ENCODE results near the gene SRBD1.

The SRBD1 gene

GRCh38 chr2:45441571-45441970, 169.5 kb downstream of the SRBD1 start:
- TF ChIP-seq, protein P1, sequence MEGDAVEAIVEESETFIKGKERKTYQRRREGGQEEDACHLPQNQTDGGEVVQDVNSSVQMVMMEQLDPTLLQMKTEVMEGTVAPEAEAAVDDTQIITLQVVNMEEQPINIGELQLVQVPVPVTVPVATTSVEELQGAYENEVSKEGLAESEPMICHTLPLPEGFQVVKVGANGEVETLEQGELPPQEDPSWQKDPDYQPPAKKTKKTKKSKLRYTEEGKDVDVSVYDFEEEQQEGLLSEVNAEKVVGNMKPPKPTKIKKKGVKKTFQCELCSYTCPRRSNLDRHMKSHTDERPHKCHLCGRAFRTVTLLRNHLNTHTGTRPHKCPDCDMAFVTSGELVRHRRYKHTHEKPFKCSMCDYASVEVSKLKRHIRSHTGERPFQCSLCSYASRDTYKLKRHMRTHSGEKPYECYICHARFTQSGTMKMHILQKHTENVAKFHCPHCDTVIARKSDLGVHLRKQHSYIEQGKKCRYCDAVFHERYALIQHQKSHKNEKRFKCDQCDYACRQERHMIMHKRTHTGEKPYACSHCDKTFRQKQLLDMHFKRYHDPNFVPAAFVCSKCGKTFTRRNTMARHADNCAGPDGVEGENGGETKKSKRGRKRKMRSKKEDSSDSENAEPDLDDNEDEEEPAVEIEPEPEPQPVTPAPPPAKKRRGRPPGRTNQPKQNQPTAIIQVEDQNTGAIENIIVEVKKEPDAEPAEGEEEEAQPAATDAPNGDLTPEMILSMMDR (IDR thresholded peaks at IDR 0.05; ENCODE audit: insufficient read depth, low read depth, low read length, missing control alignments): no peak
- no peak for DNase-seq (ENCODE audit: low read depth)
- H3K4me3 ChIP-seq (ENCODE audit: low read depth, low read length): no peak overlapping the region

GRCh38 chr2:45439788-45440773, 171.0 kb downstream of the SRBD1 start:
- DNase-seq (ENCODE audit: low read depth): peak; percentile 27
- TF ChIP-seq, protein P1 (IDR thresholded peaks at IDR 0.05; ENCODE audit: insufficient read depth, low read depth, low read length, missing control alignments): no peak
- H3K4me3 ChIP-seq (ENCODE audit: low read depth, low read length): no peak overlapping the region

DNA sequence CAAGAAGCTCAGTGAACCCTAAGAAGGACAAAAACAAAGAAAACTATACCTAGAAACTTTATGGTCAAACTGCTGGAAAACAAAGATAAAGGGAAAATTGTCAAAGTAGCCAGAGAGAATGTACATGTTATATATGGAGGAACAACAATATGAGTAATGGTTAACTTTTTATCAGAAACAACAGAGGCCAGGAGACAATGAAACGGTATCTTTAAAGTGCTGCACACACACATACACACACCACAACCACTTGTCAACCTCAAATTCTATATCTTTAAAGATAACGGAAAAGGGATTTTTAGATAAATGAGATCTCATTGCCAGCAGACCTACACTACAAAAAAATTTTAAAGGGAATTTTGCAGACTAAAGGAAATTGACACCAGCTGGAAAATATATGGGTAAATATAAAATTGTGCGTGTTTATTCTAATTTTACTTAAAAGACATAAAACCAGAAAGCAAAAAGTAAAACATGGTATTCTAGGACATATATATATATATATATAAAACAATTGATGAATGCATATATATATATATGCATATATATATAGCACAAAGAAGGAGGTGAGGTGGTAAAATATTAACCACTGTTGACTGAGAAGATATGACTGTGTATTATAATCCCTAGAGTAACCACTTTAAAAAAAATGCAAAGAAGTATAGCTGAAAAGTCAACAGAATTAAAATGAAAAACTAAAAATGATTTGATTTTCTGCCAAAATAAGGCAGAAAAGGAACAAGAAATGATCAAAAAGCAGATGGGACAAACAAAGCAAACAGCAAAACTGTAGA, 172.0 kb downstream of the SRBD1 start:
- DNase-seq (ENCODE audit: low read depth): no peak
- TF ChIP-seq, protein P1 (IDR thresholded peaks at IDR 0.05; ENCODE audit: insufficient read depth, low read depth, low read length, missing control alignments): no peak
- H3K4me3 ChIP-seq (ENCODE audit: low read depth, low read length): no peak overlapping the region

DNA sequence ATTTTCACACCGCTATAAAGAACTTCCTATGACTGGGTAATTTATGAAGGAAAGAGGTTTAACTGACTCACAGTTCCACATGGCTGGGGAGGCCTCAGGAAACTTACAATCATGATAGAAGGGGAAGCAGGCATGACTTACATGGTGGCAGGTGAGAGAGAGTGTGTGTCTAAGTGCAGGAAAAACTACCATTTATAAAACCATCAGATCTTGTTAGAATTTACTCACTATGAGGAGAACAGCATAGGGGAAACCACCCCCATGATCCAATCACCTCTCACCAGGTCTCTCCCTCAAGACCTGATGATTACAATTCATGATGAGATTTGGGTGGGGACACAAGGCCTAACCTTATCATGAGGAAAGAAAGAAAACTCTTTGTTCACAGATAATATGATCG, 174.6 kb downstream of the SRBD1 start:
- TF ChIP-seq, protein P1 (IDR thresholded peaks at IDR 0.05; ENCODE audit: insufficient read depth, low read depth, low read length, missing control alignments): no peak
- no peak overlapping the region for H3K4me3 ChIP-seq (ENCODE audit: low read depth, low read length)
- DNase-seq (ENCODE audit: low read depth): no peak

GRCh38 chr2:45435316-45435715, 175.8 kb downstream of the SRBD1 start:
- H3K4me3 ChIP-seq (ENCODE audit: low read depth, low read length): no peak overlapping the region
- no peak for DNase-seq (ENCODE audit: low read depth)
- TF ChIP-seq, protein P1 (IDR thresholded peaks at IDR 0.05; ENCODE audit: insufficient read depth, low read depth, low read length, missing control alignments): no peak

- H3K4me3 ChIP-seq (ENCODE audit: low read depth, low read length): no peak overlapping the region
- TF ChIP-seq, protein P1 (IDR thresholded peaks at IDR 0.05; ENCODE audit: insufficient read depth, low read depth, low read length, missing control alignments): no peak
- no peak for DNase-seq (ENCODE audit: low read depth)
These were observed 177.7 kb downstream of the SRBD1 start for GRCh38 chr2:45433363-45433762.

Measured in GM12865 (cell line).